DOHH2 (cell line): ENCODE results near the gene NR1H4.

Experiments
- H3F3A ChIP-seq: fragments of 200-600 bp; sonication (generic), shearing (Covaris generic); 2 replicates; pipeline ENCODE4 v1.6.0; 2016; ENCODE audit warnings: antibody characterized with exemption, mild to moderate bottlenecking; ENCODE audit not compliant: control insufficient read depth, insufficient read depth
- H3K27ac ChIP-seq: fragments of 200-600 bp; sonication (generic); 2 replicates; pipeline ENCODE4 v1.5.1; 2014; ENCODE audit warnings: low read depth, mild to moderate bottlenecking, low read length, moderate library complexity
- H3K27me3 ChIP-seq: fragments of 200-600 bp; sonication (generic); 2 replicates; pipeline ENCODE4 v1.6.1; 2014; ENCODE audit warnings: mild to moderate bottlenecking, low read length, mixed read lengths; ENCODE audit not compliant: control insufficient read depth
- H3K36me3 ChIP-seq: fragments of 200-600 bp; sonication (generic); 2 replicates; pipeline ENCODE4 v1.6.1; 2014; ENCODE audit warnings: mild to moderate bottlenecking, low read length, moderate library complexity, mixed read lengths; ENCODE audit not compliant: control insufficient read depth
- H3K4me1 ChIP-seq: fragments of 200-600 bp; sonication (generic); 2 replicates; pipeline ENCODE4 v1.6.1; 2014; ENCODE audit warnings: mild to moderate bottlenecking, low read length, mixed read lengths; ENCODE audit not compliant: control insufficient read depth
- H3K4me2 ChIP-seq: fragments of 200-600 bp; sonication (generic); 2 replicates; pipeline ENCODE4 v1.6.0; 2014; ENCODE audit warnings: mild to moderate bottlenecking, low read length, moderate library complexity
- H3K4me3 ChIP-seq: fragments of 200-600 bp; sonication (generic); 2 replicates; pipeline ENCODE4 v1.5.1; 2014; ENCODE audit warnings: mild to moderate bottlenecking, low read length, mixed read lengths
- H3K79me2 ChIP-seq: fragments of 200-600 bp; sonication (generic); 2 replicates; pipeline ENCODE4 v1.6.1; 2014; ENCODE audit warnings: mild to moderate bottlenecking, low read length, mixed read lengths; ENCODE audit not compliant: control insufficient read depth
- H3K9me2 ChIP-seq: fragments of 200-600 bp; sonication (generic); replicated peaks from 2 replicates; pipeline ENCODE4 v1.6.1; 2014; ENCODE audit warnings: mild to moderate bottlenecking, low read length, mixed read lengths; ENCODE audit not compliant: control insufficient read depth
- H3K9me3 ChIP-seq: fragments of 200-600 bp; sonication (generic); 2 replicates; pipeline ENCODE4 v1.6.1; 2014; ENCODE audit warnings: antibody characterized with exemption, low read length, mixed read lengths; ENCODE audit not compliant: control insufficient read depth, insufficient read depth
- H4K20me1 ChIP-seq: fragments of 200-600 bp; sonication (generic); 2 replicates; pipeline ENCODE4 v1.6.0; 2014; ENCODE audit warnings: low read depth, mild to moderate bottlenecking, antibody characterized with exemption, low read length, moderate library complexity; ENCODE audit not compliant: control insufficient read depth, insufficient read depth
- CTCF ChIP-seq: fragments of 200-600 bp; sonication (generic); IDR thresholded peaks from one replicate; pipeline ENCODE4 v1.5.1; 2014; ENCODE audit warnings: antibody characterized with exemption, mild to moderate bottlenecking, low read depth, low read length; ENCODE audit not compliant: poor library complexity, severe bottlenecking
- EZH2phosphoT487 ChIP-seq: fragments of 200-600 bp; sonication (generic); IDR thresholded peaks from 2 replicates; pipeline ENCODE4 v1.6.1; 2017; ENCODE audit warnings: borderline replicate concordance, mild to moderate bottlenecking, antibody characterized with exemption, low read length, moderate library complexity, mixed read lengths

NR1H4 gene

GRCh38 chr12:100528471-100529127, 54.9 kb downstream of the NR1H4 start:
- H3F3A ChIP-seq, result no peaks in the 10 kb centered on the region
- no peak overlapping the region for H3K27ac ChIP-seq
- H4K20me1 ChIP-seq, result no peaks in the 10 kb centered on the region
- no peaks in the 10 kb centered on the region for H3K79me2 ChIP-seq
- H3K27me3 ChIP-seq, result peaks cover 2% of the 10 kb centered on the region; the same call in 1 of the 2 replicates
- no peaks in the 10 kb centered on the region for H3K9me3 ChIP-seq
- H3K4me2 ChIP-seq, result no peak overlapping the region
- H3K4me3 ChIP-seq, result no peak overlapping the region
- no peaks in the 10 kb centered on the region for H3K36me3 ChIP-seq
- H3K4me1 ChIP-seq, result no peaks in the 10 kb centered on the region
- TF ChIP-seq EZH2phosphoT487 (no peak), CTCF (no peak)
- no peaks in the 10 kb centered on the region for H3K9me2 ChIP-seq

GRCh38 chr12:100529756-100530350, 56.2 kb downstream of the NR1H4 start:
- H3K4me3 ChIP-seq, result no peak overlapping the region
- H3K36me3 ChIP-seq, result no peaks in the 10 kb centered on the region
- TF ChIP-seq EZH2phosphoT487, result no peak
- TF ChIP-seq CTCF, result no peak
- H3K9me2 ChIP-seq, result no peaks in the 10 kb centered on the region
- peaks cover 2% of the 10 kb centered on the region; the same call in 1 of the 2 replicates for H3K27me3 ChIP-seq
- H3K4me2 ChIP-seq, result no peak overlapping the region
- no peak overlapping the region for H3K27ac ChIP-seq
- no peaks in the 10 kb centered on the region for H3K4me1 ChIP-seq
- H3K9me3 ChIP-seq, result no peaks in the 10 kb centered on the region
- H4K20me1 ChIP-seq, result no peaks in the 10 kb centered on the region
- no peaks in the 10 kb centered on the region for H3K79me2 ChIP-seq
- no peaks in the 10 kb centered on the region for H3F3A ChIP-seq

GRCh38 chr12:100533376-100533775, 59.7 kb downstream of the NR1H4 start:
- Histone ChIP-seq H3F3A (no peaks in the 10 kb centered on the region), H3K9me2 (no peaks in the 10 kb centered on the region), H3K4me1 (no peaks in the 10 kb centered on the region), H3K4me3 (no peak overlapping the region), H3K9me3 (no peaks in the 10 kb centered on the region), H3K27ac (no peak overlapping the region), H3K4me2 (no peak overlapping the region), H3K27me3 (peaks cover 2% of the 10 kb centered on the region; the same call in 1 of the 2 replicates), H3K79me2 (no peaks in the 10 kb centered on the region), H4K20me1 (no peaks in the 10 kb centered on the region), H3K36me3 (no peaks in the 10 kb centered on the region)
- no peak for TF ChIP-seq EZH2phosphoT487
- no peak for TF ChIP-seq CTCF
